Stomach smooth muscle (tissue), 2 donors: ENCODE measurements around the gene HLA-E.
A peak's percentile ranks its signal among the peaks of the same experiment; 100 is the strongest.
"Not testable (repeated sequence)": the region's sequence is repeated elsewhere in the genome, so short reads cannot be mapped to it uniquely, and the experiment has no call there.

Experiments
- H3K27ac ChIP-seq: one replicate; pipeline ENCODE4 v1.7.0; 2013; ENCODE audit warnings: mild to moderate bottlenecking, low read length, inconsistent platforms
- H3K27me3 ChIP-seq, 2 donors: one replicate each; pipeline ENCODE4 v1.7.0; 2013; ENCODE audit warnings: low read length in 2 of 2; ENCODE audit not compliant: insufficient read depth in 2 of 2, control insufficient read depth in 1 of 2
- H3K36me3 ChIP-seq, 2 donors: one replicate each; pipeline ENCODE4 v1.7.0; 2013; ENCODE audit warnings: low read length in 2 of 2; ENCODE audit not compliant: control insufficient read depth in 2 of 2, insufficient read depth in 2 of 2
- H3K4me1 ChIP-seq: one replicate; pipeline ENCODE4 v1.7.0; 2013; ENCODE audit warnings: low read length; ENCODE audit not compliant: control insufficient read depth, insufficient read depth
- H3K4me3 ChIP-seq, 2 donors: one replicate each; pipeline ENCODE4 v1.7.0; 2013; ENCODE audit warnings: low read length in 2 of 2
- H3K9ac ChIP-seq, 2 donors: one replicate each; pipeline ENCODE4 v1.7.0; 2013; ENCODE audit warnings: low read length in 2 of 2, mild to moderate bottlenecking in 1 of 2
- H3K9me3 ChIP-seq, 2 donors: one replicate each; pipeline ENCODE4 v1.7.0; 2013; ENCODE audit warnings: low read length in 2 of 2; ENCODE audit not compliant: control insufficient read depth in 2 of 2
- donor health status: healthy.
- donor health status: Pancreatic carcinoma.

Gene HLA-E

DNA sequence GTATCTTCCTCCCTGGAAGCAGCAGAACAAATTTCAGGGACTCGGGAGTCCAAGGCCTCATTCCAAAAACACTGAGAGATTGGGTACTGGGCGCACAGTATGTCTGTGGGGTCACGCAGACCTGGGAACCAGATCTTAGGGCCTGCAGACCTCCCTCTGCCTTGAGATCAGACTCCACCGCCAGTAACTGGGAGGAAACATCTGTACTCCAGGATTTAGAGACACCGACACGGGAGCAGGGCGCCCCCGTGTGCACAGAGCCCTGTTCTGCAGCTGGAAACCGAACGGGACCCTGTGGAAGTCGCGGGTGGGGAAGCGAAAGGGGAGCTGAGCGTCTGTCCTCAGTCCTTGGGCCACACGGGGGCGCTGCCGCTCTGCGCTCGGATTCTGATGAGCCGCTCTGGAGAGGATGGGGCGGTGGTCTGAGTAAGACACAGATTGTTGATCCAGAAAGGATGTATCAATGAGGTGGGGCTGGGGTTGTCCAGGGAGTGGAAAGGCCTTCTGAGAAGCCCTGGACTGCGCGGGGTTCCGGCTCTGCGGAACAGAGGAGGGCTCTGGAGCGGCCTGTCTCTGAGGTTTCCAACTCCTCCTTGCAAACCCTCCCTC lies 35.7 kb upstream of the HLA-E start:
- Histone ChIP-seq H3K36me3 (no peaks in the 10 kb centered on the region), H3K9me3 (no peaks in the 10 kb centered on the region), H3K4me3 (peak overlapping the region; percentile 44 to 55), H3K9ac (no peak overlapping the region), H3K4me1 (peaks cover 12% of the 10 kb centered on the region), H3K27me3 (peaks cover 62 to 90% of the 10 kb centered on the region in 2 donors), H3K27ac (no peak overlapping the region)

- Histone ChIP-seq H3K4me1 (peaks cover 7% of the 10 kb centered on the region), H3K36me3 (no peaks in the 10 kb centered on the region), H3K27me3 (peaks cover 60 to 82% of the 10 kb centered on the region in 2 donors), H3K9ac (no peak overlapping the region), H3K9me3 (peaks cover 0 to 3% of the 10 kb centered on the region in 2 donors), H3K27ac (no peak overlapping the region), H3K4me3 (no peak overlapping the region)
Observed at GRCh38 chr6:30459145-30459544, 30.2 kb upstream of the HLA-E start.

DNA sequence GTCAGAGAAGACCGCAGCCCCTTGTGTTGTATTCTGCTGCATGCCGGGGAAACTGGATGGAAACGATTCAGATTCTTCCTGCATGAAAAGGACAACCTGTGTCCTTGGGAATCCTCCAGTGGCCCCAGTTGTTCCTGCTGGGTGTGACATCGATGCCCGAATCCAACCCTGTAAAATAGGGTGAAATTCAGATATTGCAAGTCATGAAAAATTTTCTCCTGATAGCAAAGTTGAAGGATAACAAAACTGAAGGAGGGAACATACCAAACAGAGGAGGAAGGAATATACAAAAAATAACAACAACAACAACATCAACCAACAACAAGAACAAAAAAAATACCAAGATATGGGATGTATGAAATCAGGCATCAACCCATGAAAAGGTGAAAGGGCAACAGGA lies 28.3 kb upstream of the HLA-E start:
- no peak overlapping the region for H3K27ac ChIP-seq
- peaks cover 70 to 85% of the 10 kb centered on the region in 2 donors for H3K27me3 ChIP-seq
- peaks cover 12% of the 10 kb centered on the region for H3K4me1 ChIP-seq

DNA sequence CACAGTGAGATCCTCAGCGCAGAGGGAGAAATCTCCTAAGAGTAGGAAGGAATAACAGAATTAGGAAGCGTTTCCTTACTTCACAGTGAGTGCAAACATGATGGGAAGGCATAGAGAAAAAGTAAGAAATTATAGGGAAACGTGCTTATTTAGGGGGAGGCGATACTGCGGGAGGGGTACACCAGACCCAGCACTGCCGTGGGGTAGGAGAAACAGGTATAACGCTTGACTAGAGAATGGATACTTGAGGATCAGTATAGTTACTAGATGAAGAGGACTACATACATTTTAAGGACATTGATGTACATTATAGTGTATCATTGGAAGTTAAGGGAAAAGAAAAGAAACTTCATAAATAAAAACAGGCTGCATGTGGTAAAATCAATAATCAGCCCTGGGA lies 26.8 kb upstream of the HLA-E start:
- Histone ChIP-seq H3K4me3 (no peak overlapping the region), H3K36me3 (no peaks in the 10 kb centered on the region), H3K27me3 (peaks cover 73 to 86% of the 10 kb centered on the region in 2 donors), H3K9me3 (peaks cover 0 to 3% of the 10 kb centered on the region in 2 donors), H3K27ac (no peak overlapping the region), H3K9ac (no peak overlapping the region), H3K4me1 (peaks cover 19% of the 10 kb centered on the region)

More for the DNA sequence above, 28.3 kb upstream of the HLA-E start:
- Histone ChIP-seq H3K9me3 (peaks cover 0 to 3% of the 10 kb centered on the region in 2 donors), H3K9ac (no peak overlapping the region), H3K36me3 (no peaks in the 10 kb centered on the region), H3K4me3 (no peak overlapping the region)

DNA sequence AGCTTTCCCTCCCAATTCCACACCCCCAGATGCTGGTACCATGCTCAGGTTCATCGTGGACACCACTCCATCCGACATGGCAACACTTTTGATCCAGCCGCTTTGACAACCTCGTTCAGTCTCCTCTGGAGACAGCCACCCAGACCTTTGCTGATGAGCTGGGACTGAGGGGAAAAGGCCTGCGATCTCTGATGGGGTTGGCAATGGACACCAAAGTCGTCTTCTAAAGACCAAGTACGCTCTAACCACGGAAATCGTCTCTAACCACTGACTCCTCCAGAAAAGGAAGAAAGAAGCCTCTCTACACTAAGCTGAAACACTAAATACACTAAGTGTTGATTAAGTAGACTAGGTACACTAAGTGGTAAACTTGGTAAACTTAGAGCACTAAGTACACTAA lies 26.1 kb upstream of the HLA-E start:
- Histone ChIP-seq H3K36me3 (no peaks in the 10 kb centered on the region), H3K9me3 (peaks cover 0 to 3% of the 10 kb centered on the region in 2 donors), H3K4me1 (peaks cover 19% of the 10 kb centered on the region), H3K4me3 (no peak overlapping the region), H3K27ac (no peak overlapping the region), H3K27me3 (peaks cover 70 to 84% of the 10 kb centered on the region in 2 donors), H3K9ac (no peak overlapping the region)

- H3K9ac ChIP-seq = no peak overlapping the region
- peaks cover 70 to 86% of the 10 kb centered on the region in 2 donors for H3K27me3 ChIP-seq
- H3K27ac ChIP-seq = no peak overlapping the region
- H3K36me3 ChIP-seq = no peaks in the 10 kb centered on the region
- peaks cover 0 to 3% of the 10 kb centered on the region in 2 donors for H3K9me3 ChIP-seq
- peaks cover 19% of the 10 kb centered on the region for H3K4me1 ChIP-seq
- H3K4me3 ChIP-seq = peak overlapping the region in 1 of 2 donors; percentile 22
Observed at GRCh38 chr6:30463651-30464618, 25.4 kb upstream of the HLA-E start.

- Histone ChIP-seq H3K36me3 (no peaks in the 10 kb centered on the region), H3K4me1 (peaks cover 19% of the 10 kb centered on the region), H3K9me3 (no peaks in the 10 kb centered on the region), H3K27me3 (peaks cover 72 to 84% of the 10 kb centered on the region in 2 donors), H3K27ac (no peak overlapping the region), H3K4me3 (peak overlapping the region; percentile 57 to 80), H3K9ac (no peak overlapping the region)
Observed at GRCh38 chr6:30465595-30466306, 23.6 kb upstream of the HLA-E start.

GRCh38 chr6:30470968-30471367 lies 18.3 kb upstream of the HLA-E start:
- Histone ChIP-seq H3K36me3 (no peaks in the 10 kb centered on the region), H3K27me3 (peaks cover 31 to 41% of the 10 kb centered on the region in 2 donors), H3K4me3 (no peak overlapping the region), H3K9me3 (no peaks in the 10 kb centered on the region), H3K9ac (no peak overlapping the region), H3K4me1 (peaks cover 8% of the 10 kb centered on the region), H3K27ac (no peak overlapping the region)

- H3K27ac ChIP-seq, H3K36me3 ChIP-seq, H3K4me3 ChIP-seq, H3K4me1 ChIP-seq, H3K9me3 ChIP-seq, H3K9ac ChIP-seq: not testable (repeated sequence)
- H3K27me3 ChIP-seq = peaks cover 9 to 32% of the 10 kb centered on the region in 2 donors
Observed at GRCh38 chr6:30475116-30475515, 14.2 kb upstream of the HLA-E start.

- H3K4me3 ChIP-seq = no peak overlapping the region
- H3K9me3 ChIP-seq = no peaks in the 10 kb centered on the region
- no peaks in the 10 kb centered on the region for H3K4me1 ChIP-seq
- H3K36me3 ChIP-seq = no peaks in the 10 kb centered on the region
- no peak overlapping the region for H3K27ac ChIP-seq
- peaks cover 22 to 47% of the 10 kb centered on the region in 2 donors for H3K27me3 ChIP-seq
- no peak overlapping the region for H3K9ac ChIP-seq
Observed at GRCh38 chr6:30480536-30481156, 8.7 kb upstream of the HLA-E start.
